Germinal center (tissue), 1 donor: ENCODE results near the gene TNFRSF1A.

Source experiments
- DNase-seq: peaks from one replicate; pipeline ENCODE4 v3.0.0; 2012; ENCODE audit warnings: mixed read lengths, low spot score

The TNFRSF1A gene

GRCh38 chr12:6336889-6337853 lies 4.7 kb downstream of the TNFRSF1A start:
- no peak for DNase-seq

GRCh38 chr12:6336079-6336888 lies 5.6 kb downstream of the TNFRSF1A start:
- DNase-seq, result no peak

- DNase-seq, result peak; percentile 80
Observed at GRCh38 chr12:6335451-6336078, 6.3 kb downstream of the TNFRSF1A start.

- DNase-seq, result no peak
Observed at GRCh38 chr12:6334940-6335450, 6.9 kb downstream of the TNFRSF1A start.

- DNase-seq, result no peak
Observed at GRCh38 chr12:6334359-6334758, 7.5 kb downstream of the TNFRSF1A start.

- no peak for DNase-seq
Observed at GRCh38 chr12:6333566-6333965, 8.3 kb downstream of the TNFRSF1A start.

GRCh38 chr12:6333029-6333428 lies 8.8 kb downstream of the TNFRSF1A start:
- DNase-seq, result no peak

GRCh38 chr12:6332459-6332858 lies 9.4 kb downstream of the TNFRSF1A start:
- DNase-seq, result no peak

GRCh38 chr12:6330999-6331714 lies 10.7 kb downstream of the TNFRSF1A start:
- no peak for DNase-seq

- DNase-seq, result peak; percentile 93
Observed at GRCh38 chr12:6330192-6330591, 11.7 kb downstream of the TNFRSF1A start.

GRCh38 chr12:6329703-6330064 lies 12.2 kb downstream of the TNFRSF1A start:
- no peak for DNase-seq

GRCh38 chr12:6328945-6329702 lies 12.8 kb downstream of the TNFRSF1A start:
- DNase-seq, result no peak

- no peak for DNase-seq
Observed at GRCh38 chr12:6328045-6328779, 13.7 kb downstream of the TNFRSF1A start.

- no peak for DNase-seq
Observed at GRCh38 chr12:6327229-6328041, 14.4 kb downstream of the TNFRSF1A start.

- no peak for DNase-seq
Observed at GRCh38 chr12:6326316-6327228, 15.3 kb downstream of the TNFRSF1A start.

- no peak for DNase-seq
Observed at GRCh38 chr12:6324936-6325750, 16.7 kb downstream of the TNFRSF1A start.

- no peak for DNase-seq
Observed at GRCh38 chr12:6323995-6324711, 17.7 kb downstream of the TNFRSF1A start.
